PC-3 (cell line): Measurements from ENCODE around the gene UBAC2. TPM values are rescaled to one million over a fixed set of nuclear protein-coding genes. Genes with fewer than 3 reads are reported as not detected.

ENCODE experiments used
- ATAC-seq: fragments of 200-7000 bp; cut with Tn5 transposase; 2 replicates; pipeline ENCODE4 v1.9.1; 2020; ENCODE audit warnings: mild to moderate bottlenecking, moderate library complexity
- BruUV-seq: library from RNA; stranded (reverse); fragments of 400-500 nt; replicated peaks from 2 replicates; lab custom pipeline; 2021; lab: Mats Ljungman, UMichigan
- CTCF ChIA-PET: fragments of 300-600 bp; sonication (Branson Sonifier 250); formaldehyde crosslinking; loops from one replicate; lab custom pipeline; 2022; ENCODE audit warnings: antibody characterized with exemption; lab: Charles Lee
- POLR2A ChIA-PET: fragments of 300-600 bp; sonication (Branson Sonifier 250); formaldehyde crosslinking; loops from one replicate; lab custom pipeline; 2022; ENCODE audit warnings: antibody characterized with exemption; ENCODE audit not compliant: unreplicated experiment; lab: Charles Lee
- DNase-seq: peaks from one replicate; pipeline ENCODE4 v3.0.0-alpha.2; 2015
- H2AFZ ChIP-seq: fragments of 300-600 bp; sonication (generic); 2 replicates; pipeline ENCODE4 v1.6.0; 2016; ENCODE audit warnings: antibody characterized with exemption, low read length
- H3F3A ChIP-seq: fragments of 300-600 bp; sonication (generic); one replicate; pipeline ENCODE4 v1.6.0; 2017; ENCODE audit warnings: antibody characterized with exemption, low read length, control low read depth, mild to moderate bottlenecking; ENCODE audit not compliant: unreplicated experiment
- H3K27ac ChIP-seq: fragments of 300-600 bp; sonication (generic); 2 replicates; pipeline ENCODE4 v1.5.1; 2016; ENCODE audit warnings: mild to moderate bottlenecking, low read length
- H3K27me3 ChIP-seq: fragments of 300-600 bp; sonication (generic); 2 replicates; pipeline ENCODE4 v1.6.1; 2016; ENCODE audit warnings: low read length, mixed read lengths
- H3K36me3 ChIP-seq: fragments of 300-600 bp; sonication (generic); 2 replicates; pipeline ENCODE4 v1.6.1; 2016; ENCODE audit warnings: low read depth, mixed run types, low read length, mixed read lengths
- H3K4me1 ChIP-seq: fragments of 300-600 bp; sonication (generic); 2 replicates; pipeline ENCODE4 v1.5.1; 2016; ENCODE audit warnings: low read length; ENCODE audit not compliant: insufficient read depth
- H3K4me2 ChIP-seq: fragments of 300-600 bp; sonication (generic); 2 replicates; pipeline ENCODE4 v1.6.0; 2016; ENCODE audit warnings: low read length
- H3K4me3 ChIP-seq: fragments of 300-600 bp; sonication (generic); 2 replicates; pipeline ENCODE4 v1.5.1; 2016; ENCODE audit warnings: mild to moderate bottlenecking, low read length, mixed read lengths
- H3K79me2 ChIP-seq: fragments of 300-600 bp; sonication (generic); 2 replicates; pipeline ENCODE4 v1.6.1; 2017; ENCODE audit warnings: low read length, mixed read lengths
- H3K9ac ChIP-seq: fragments of 300-600 bp; sonication (generic); 2 replicates; pipeline ENCODE4 v1.6.0; 2016; ENCODE audit warnings: mild to moderate bottlenecking, low read length
- H3K9me2 ChIP-seq: fragments of 300-600 bp; sonication (generic); replicated peaks from 2 replicates; pipeline ENCODE4 v1.6.1; 2016; ENCODE audit warnings: mixed run types, low read length, mixed read lengths
- H3K9me3 ChIP-seq: fragments of 300-600 bp; sonication (generic); 2 replicates; pipeline ENCODE4 v1.6.1; 2016; ENCODE audit warnings: low read length, mixed read lengths
- H4K20me1 ChIP-seq: fragments of 300-600 bp; sonication (generic); 2 replicates; pipeline ENCODE4 v1.6.1; 2016; ENCODE audit warnings: low read length, mixed read lengths
- CTCF ChIP-seq: fragments of 300-600 bp; sonication (generic); conservative IDR thresholded peaks from 2 replicates; pipeline ENCODE4 v1.5.1; 2017; ENCODE audit warnings: antibody characterized with exemption, low read depth, mild to moderate bottlenecking, low read length
- EZH2 ChIP-seq: fragments of 300-600 bp; sonication (generic); IDR thresholded peaks from one replicate; pipeline ENCODE4 v1.6.1; 2017; ENCODE audit warnings: antibody characterized with exemption, mild to moderate bottlenecking, low read length; ENCODE audit not compliant: unreplicated experiment
- EZH2phosphoT487 ChIP-seq: fragments of 300-600 bp; sonication (generic); IDR thresholded peaks from 2 replicates; pipeline ENCODE4 v1.6.1; 2018; ENCODE audit warnings: mild to moderate bottlenecking, antibody characterized with exemption, low read length, borderline replicate concordance
- intact Hi-C: fragments of 100-400 bp; cut with micrococcal nuclease; formaldehyde crosslinking; loops from 2 replicates; pipeline ENCODE4 v1.9.0; 2023
- total RNA-seq: library from RNA; depleted of rRNA; stranded (reverse); fragments of >200 nt; gene quantifications from 2 replicates; pipeline ENCODE4 v1.2.3, GENCODE V29; 2014

UBAC2 gene
- total RNA-seq, 1 experiment from 2014 or later, result 34.5 TPM

- no peaks in the 10 kb centered on the region for H3K9me2 ChIP-seq
- H3F3A ChIP-seq, result no peaks in the 10 kb centered on the region
- H3K79me2 ChIP-seq, result no peaks in the 10 kb centered on the region
- no peak overlapping the region for H3K9ac ChIP-seq
- H3K9me3 ChIP-seq, result no peaks in the 10 kb centered on the region
- no peak overlapping the region for H2AFZ ChIP-seq
- peaks cover 2% of the 10 kb centered on the region; the same call in 1 of the 2 replicates for H3K36me3 ChIP-seq
- TF ChIP-seq CTCF (no peak), EZH2phosphoT487 (no peak), EZH2 (no peak)
- ATAC-seq (no peak), DNase-seq (no peak)
- H3K4me2 ChIP-seq, result no peak overlapping the region
- H3K4me3 ChIP-seq, result no peak overlapping the region
- H3K27ac ChIP-seq, result no peak overlapping the region
- CTCF ChIA-PET, result no interaction called here
- H4K20me1 ChIP-seq, result no peaks in the 10 kb centered on the region
- intact Hi-C loops, result no loop called here
- H3K27me3 ChIP-seq, result no peaks in the 10 kb centered on the region
- POLR2A ChIA-PET, result no interaction called here
- no TSS peak for BruUV-seq
- peaks cover 13% of the 10 kb centered on the region for H3K4me1 ChIP-seq
These were observed 233.7 kb downstream of the UBAC2 start for GRCh38 chr13:99434258-99434788.

GRCh38 chr13:99435116-99435515 lies 234.5 kb downstream of the UBAC2 start:
- Histone ChIP-seq H3K4me3 (no peak overlapping the region), H3K36me3 (peaks cover 2% of the 10 kb centered on the region; the same call in 1 of the 2 replicates), H3K79me2 (no peaks in the 10 kb centered on the region), H3K27ac (no peak overlapping the region), H3K4me1 (peaks cover 17% of the 10 kb centered on the region), H3K27me3 (no peaks in the 10 kb centered on the region), H4K20me1 (no peaks in the 10 kb centered on the region), H3K9me2 (no peaks in the 10 kb centered on the region), H3K9ac (no peak overlapping the region), H3K9me3 (no peaks in the 10 kb centered on the region), H3F3A (no peaks in the 10 kb centered on the region), H2AFZ (no peak overlapping the region), H3K4me2 (no peak overlapping the region)
- ChIA-PET POLR2A (interaction anchor here (0.6 kb wide), 1 partner anchor 66 kb away, joined by 3 read pairs; no protein-coding TSS in a partner anchor), CTCF (no interaction called here)
- DNase-seq (no peak), ATAC-seq (no peak)
- no TSS peak for BruUV-seq
- intact Hi-C loops, result no loop called here
- no peak for TF ChIP-seq EZH2
- no peak for TF ChIP-seq EZH2phosphoT487
- no peak for TF ChIP-seq CTCF

GRCh38 chr13:99435998-99436397 lies 235.3 kb downstream of the UBAC2 start:
- CTCF ChIA-PET, result interaction anchor here (1.8 kb wide), 1 partner anchor 167 kb away, joined by 8 read pairs; no protein-coding TSS in a partner anchor
- no peak overlapping the region for H3K4me2 ChIP-seq
- TF ChIP-seq CTCF (no peak), EZH2phosphoT487 (no peak), EZH2 (no peak)
- DNase-seq, result peak; percentile 9
- BruUV-seq, result no TSS peak
- no peaks in the 10 kb centered on the region for H3F3A ChIP-seq
- no peak overlapping the region for H2AFZ ChIP-seq
- H3K4me1 ChIP-seq, result peaks cover 22% of the 10 kb centered on the region
- H3K27me3 ChIP-seq, result no peaks in the 10 kb centered on the region
- no peak overlapping the region for H3K4me3 ChIP-seq
- H3K36me3 ChIP-seq, result peaks cover 2% of the 10 kb centered on the region; the same call in 1 of the 2 replicates
- POLR2A ChIA-PET, result no interaction called here
- ATAC-seq, result no peak
- no peaks in the 10 kb centered on the region for H3K79me2 ChIP-seq
- H3K27ac ChIP-seq, result no peak overlapping the region
- no peaks in the 10 kb centered on the region for H4K20me1 ChIP-seq
- no peaks in the 10 kb centered on the region for H3K9me3 ChIP-seq
- intact Hi-C loops, result loop anchor here (2.0 kb wide), 1 partner anchor 259 kb away; no protein-coding TSS in a partner anchor
- no peaks in the 10 kb centered on the region for H3K9me2 ChIP-seq
- no peak overlapping the region for H3K9ac ChIP-seq
